CD4-positive, CD25-positive, alpha-beta regulatory T cell (primary cell): ENCODE results near the gene SUB1. TPM values are rescaled to one million over a fixed set of nuclear protein-coding genes. Genes with fewer than 3 reads are reported as not detected.
"Not testable (repeated sequence)": the region's sequence is repeated elsewhere in the genome, so short reads cannot be mapped to it uniquely, and the experiment has no call there.

ENCODE experiments used
- ATAC-seq, 2 donors: fragments of 150-1000 bp; cut with Tn5 transposase; one replicate each; pipeline ENCODE4 v1.10.0; 2021; ENCODE audit warnings: low read depth in 2 of 2, moderate number of reproducible peaks in 2 of 2, moderate library complexity in 1 of 2
- DNase-seq, 3 donors: peaks; one replicate each; pipeline versions ENCODE4 v3.0.0 to v3.0.0-alpha.2; 2012 to 2022; ENCODE audit warnings: mixed read lengths in 1 of 3
- H3K27ac ChIP-seq: one replicate; pipeline ENCODE4 v1.7.0; 2013; ENCODE audit warnings: mild to moderate bottlenecking, low read length; ENCODE audit not compliant: insufficient read depth, poor library complexity, severe bottlenecking
- H3K27me3 ChIP-seq: one replicate; pipeline ENCODE4 v1.7.0; 2013; ENCODE audit warnings: low read length; ENCODE audit not compliant: control insufficient read depth, insufficient read depth
- H3K36me3 ChIP-seq: one replicate; pipeline ENCODE4 v1.7.0; 2013; ENCODE audit warnings: mild to moderate bottlenecking, low read length, moderate library complexity; ENCODE audit not compliant: control insufficient read depth, insufficient read depth
- H3K4me1 ChIP-seq: 2 replicates; pipeline ENCODE4 v1.7.0; 2013; ENCODE audit warnings: mild to moderate bottlenecking, low read length; ENCODE audit not compliant: insufficient read depth, control insufficient read depth, poor library complexity, severe bottlenecking
- H3K4me3 ChIP-seq: one replicate; pipeline ENCODE4 v1.7.0; 2013; ENCODE audit warnings: low read depth, mild to moderate bottlenecking, low read length, moderate library complexity
- H3K9me3 ChIP-seq, 2 experiments: 1 replicate in 1 of 2; 2 replicates in 1 of 2; pipeline ENCODE4 v1.7.0; 2013; ENCODE audit warnings: low read length in 2 of 2, mild to moderate bottlenecking in 1 of 2, moderate library complexity in 1 of 2; ENCODE audit not compliant: control insufficient read depth in 2 of 2
- H3K27ac Mint-ChIP-seq, 3 donors: one replicate each; pipeline ENCODE4 v1.8.0; 2020 to 2022; ENCODE audit warnings: mild to moderate bottlenecking in 3 of 3, mixed read lengths in 3 of 3, moderate library complexity in 2 of 3
- H3K27me3 Mint-ChIP-seq: one replicate; pipeline ENCODE4 v1.8.0; 2022; ENCODE audit warnings: mild to moderate bottlenecking, mixed read lengths
- H3K36me3 Mint-ChIP-seq: one replicate; pipeline ENCODE4 v1.8.0; 2020; ENCODE audit warnings: mixed read lengths
- H3K4me1 Mint-ChIP-seq, 4 donors: one replicate each; pipeline ENCODE4 v1.8.0; 2020 to 2022; ENCODE audit warnings: mixed read lengths in 4 of 4, mild to moderate bottlenecking in 1 of 4
- H3K4me3 Mint-ChIP-seq, 4 donors: one replicate each; pipeline ENCODE4 v1.8.0; 2020 to 2022; ENCODE audit warnings: mild to moderate bottlenecking in 4 of 4, mixed read lengths in 4 of 4, moderate library complexity in 3 of 4
- H3K9me3 Mint-ChIP-seq, 7 donors: one replicate each; pipeline ENCODE4 v1.8.0; 2020 to 2022; ENCODE audit warnings: mixed read lengths in 7 of 7, mild to moderate bottlenecking in 3 of 7, moderate library complexity in 2 of 7
- polyA plus RNA-seq, 4 donors: library from polyadenylated mRNA; unstranded; fragments of 300-500 nt; fragmentation: Illumina TruSeq; gene quantifications; one replicate each; pipeline ENCODE4 v1.2.3, GENCODE V29; 2021
- total RNA-seq: library from RNA; stranded (reverse); gene quantifications from one replicate; pipeline ENCODE4 v1.2.3, GENCODE V29; 2022

The SUB1 gene
- total and polyA plus RNA-seq, 5 donors from 2014 or later = 379 to 848 (median 595) TPM

DNA sequence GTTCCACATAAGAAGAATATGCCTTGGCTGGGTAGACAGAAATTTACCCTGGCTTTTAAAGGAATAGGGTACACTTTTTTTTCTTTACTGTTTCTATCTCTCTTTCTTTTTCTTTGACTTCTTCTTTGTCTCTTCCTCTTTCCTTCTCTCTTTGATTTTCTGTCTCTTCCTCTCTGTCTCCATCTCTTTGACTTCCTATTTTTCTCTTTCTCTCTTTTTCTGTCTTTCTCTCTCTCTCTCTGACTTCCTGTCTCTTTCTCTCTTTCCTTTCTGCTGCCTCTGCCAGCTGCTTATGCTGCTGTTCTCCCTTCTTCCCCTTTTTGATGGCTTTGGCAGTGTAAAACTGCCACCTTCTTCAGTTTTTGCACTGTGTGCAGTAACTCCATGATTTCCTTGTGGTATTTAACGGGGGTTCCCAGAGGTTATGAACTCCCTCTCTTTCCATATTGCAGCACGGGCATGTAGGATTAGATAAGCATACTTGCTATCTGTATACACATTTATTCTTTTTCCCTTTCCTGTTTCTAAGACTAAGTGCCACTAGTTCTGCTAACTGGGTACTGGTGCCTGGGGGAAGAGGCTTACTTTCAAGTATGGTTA lies 31.1 kb upstream of the SUB1 start:
- not testable (repeated sequence) for H3K36me3 ChIP-seq, H3K27me3 Mint-ChIP-seq, H3K27ac ChIP-seq, H3K4me1 ChIP-seq, H3K4me3 Mint-ChIP-seq, ATAC-seq, H3K9me3 ChIP-seq, H3K4me3 ChIP-seq, H3K36me3 Mint-ChIP-seq, H3K27me3 ChIP-seq, DNase-seq, H3K9me3 Mint-ChIP-seq
- Mint-ChIP-seq H3K27ac (peak overlapping the region in 2 of 3 donors; percentile 73 to 90), H3K4me1 (peaks cover 0 to 17% (median 13%) of the 10 kb centered on the region in 4 donors)

DNA sequence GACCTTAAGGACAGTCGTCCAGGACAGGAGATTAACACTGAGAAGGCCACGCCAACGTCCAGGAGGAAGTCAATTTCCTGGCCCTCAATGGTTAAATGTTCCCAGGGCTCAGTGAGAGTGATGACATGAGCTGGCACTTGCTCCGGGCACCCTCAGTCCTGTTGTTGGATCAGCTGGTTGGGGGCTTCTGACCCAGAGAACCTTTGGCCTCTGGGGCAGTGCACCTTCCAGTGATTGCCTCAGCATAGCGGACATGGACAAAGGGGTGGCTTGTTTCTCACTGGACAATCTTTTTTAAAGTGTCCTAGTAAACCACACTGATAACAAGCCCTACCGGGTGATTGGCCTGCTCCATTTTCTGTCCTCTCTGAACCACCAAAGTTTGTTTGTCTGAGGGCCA lies 28.8 kb upstream of the SUB1 start:
- not testable (repeated sequence) for H3K4me3 ChIP-seq, H3K27ac ChIP-seq, H3K4me1 ChIP-seq, H3K9me3 ChIP-seq, H3K4me3 Mint-ChIP-seq, H3K9me3 Mint-ChIP-seq, ATAC-seq, DNase-seq, H3K27ac Mint-ChIP-seq, H3K27me3 Mint-ChIP-seq, H3K27me3 ChIP-seq, H3K36me3 ChIP-seq
- peaks cover 11% of the 10 kb centered on the region for H3K36me3 Mint-ChIP-seq
- H3K4me1 Mint-ChIP-seq = peaks cover 0 to 28% (median 17%) of the 10 kb centered on the region in 4 donors

DNA sequence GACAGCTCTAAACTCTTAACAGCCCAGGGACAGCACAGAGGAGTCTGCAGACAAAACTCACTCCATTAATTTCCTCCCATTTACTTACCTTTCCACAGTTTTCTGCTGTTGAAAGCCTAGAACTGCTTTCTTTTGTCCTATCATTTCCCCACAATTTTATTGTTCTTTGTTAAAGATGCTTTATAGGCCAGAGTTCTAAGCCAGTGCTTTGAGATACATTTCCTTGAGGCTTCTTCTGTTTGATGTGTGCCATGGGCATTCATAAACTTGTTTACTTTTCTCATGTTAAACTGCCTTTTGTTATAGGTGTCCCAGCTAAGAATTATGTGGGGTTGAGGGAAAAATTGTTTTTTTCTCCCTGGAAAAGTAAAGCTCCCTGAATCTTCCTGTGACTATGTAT lies 25.9 kb upstream of the SUB1 start:
- H3K9me3 Mint-ChIP-seq = peaks cover 0 to under 1% (median 0%) of the 10 kb centered on the region in 7 donors

DNA sequence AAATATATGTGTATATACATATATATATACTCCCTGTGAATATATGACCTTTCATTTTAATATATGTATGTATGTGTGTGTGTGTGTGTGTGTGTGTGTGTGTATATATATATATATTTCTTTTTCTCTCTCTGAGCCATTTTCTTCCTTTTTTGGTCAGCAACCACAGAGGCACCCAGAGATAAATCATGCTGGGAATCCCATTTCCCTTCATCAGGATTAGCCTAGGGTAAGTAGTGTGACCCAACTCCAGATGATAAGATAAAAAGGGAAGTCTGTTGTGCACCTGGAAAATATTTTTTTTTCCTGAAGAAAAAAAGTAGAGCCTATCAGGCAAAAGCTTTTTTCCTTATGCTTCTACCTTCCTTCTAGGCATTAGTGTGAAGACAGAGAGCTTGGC lies 25.4 kb upstream of the SUB1 start:
- Histone ChIP-seq H3K4me1 (no peaks in the 10 kb centered on the region), H3K4me3 (no peak overlapping the region), H3K36me3 (no peaks in the 10 kb centered on the region), H3K9me3 (no peaks in the 10 kb centered on the region), H3K27ac (no peak overlapping the region), H3K27me3 (no peaks in the 10 kb centered on the region)
- H3K36me3 Mint-ChIP-seq = peaks cover 11% of the 10 kb centered on the region
- no peak for DNase-seq
- H3K27me3 Mint-ChIP-seq = no peaks in the 10 kb centered on the region
- peaks cover 5 to 14% (median 11%) of the 10 kb centered on the region in 4 donors for H3K4me1 Mint-ChIP-seq
- no peaks in the 10 kb centered on the region for H3K9me3 Mint-ChIP-seq
- no peak overlapping the region for H3K27ac Mint-ChIP-seq
- no peak for ATAC-seq
- no peak overlapping the region for H3K4me3 Mint-ChIP-seq

More for the DNA sequence above, 25.9 kb upstream of the SUB1 start:
- Histone ChIP-seq H3K9me3 (no peaks in the 10 kb centered on the region), H3K36me3 (no peaks in the 10 kb centered on the region), H3K27me3 (no peaks in the 10 kb centered on the region), H3K27ac (no peak overlapping the region), H3K4me1 (no peaks in the 10 kb centered on the region), H3K4me3 (no peak overlapping the region)
- Mint-ChIP-seq H3K4me3 (no peak overlapping the region), H3K4me1 (peaks cover 5 to 17% (median 9%) of the 10 kb centered on the region in 4 donors), H3K36me3 (peaks cover 11% of the 10 kb centered on the region), H3K27ac (peak overlapping the region in 1 of 3 donors; percentile 11), H3K27me3 (no peaks in the 10 kb centered on the region)
- ATAC-seq = no peak
- DNase-seq = no peak

DNA sequence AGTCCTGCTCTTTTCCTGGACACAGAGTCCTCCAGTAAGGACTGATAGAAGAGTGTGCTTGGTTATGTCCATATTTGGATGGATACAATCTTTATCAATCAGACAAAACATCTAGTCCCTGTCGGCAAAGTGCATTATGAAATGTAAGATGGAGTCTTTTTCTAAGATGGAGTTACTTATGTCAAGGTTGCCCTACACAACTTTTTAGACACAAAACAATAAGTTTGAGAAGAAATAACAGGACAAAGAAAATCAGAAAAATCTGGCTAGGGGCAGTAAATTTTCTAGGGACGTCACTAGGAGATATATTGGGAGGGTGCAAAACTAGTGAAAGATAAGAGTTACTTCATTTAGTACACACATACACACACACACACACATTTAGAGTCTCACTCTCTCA lies 23.3 kb upstream of the SUB1 start:
- DNase-seq = no peak
- Histone ChIP-seq H3K4me3 (no peak overlapping the region), H3K36me3 (no peaks in the 10 kb centered on the region), H3K9me3 (no peaks in the 10 kb centered on the region), H3K27ac (no peak overlapping the region), H3K4me1 (no peaks in the 10 kb centered on the region), H3K27me3 (no peaks in the 10 kb centered on the region)
- Mint-ChIP-seq H3K27me3 (no peaks in the 10 kb centered on the region), H3K9me3 (no peaks in the 10 kb centered on the region), H3K36me3 (peaks cover 23% of the 10 kb centered on the region), H3K4me3 (no peak overlapping the region), H3K4me1 (peaks cover 5 to 15% (median 12%) of the 10 kb centered on the region in 4 donors), H3K27ac (no peak overlapping the region)
- ATAC-seq = no peak

DNA sequence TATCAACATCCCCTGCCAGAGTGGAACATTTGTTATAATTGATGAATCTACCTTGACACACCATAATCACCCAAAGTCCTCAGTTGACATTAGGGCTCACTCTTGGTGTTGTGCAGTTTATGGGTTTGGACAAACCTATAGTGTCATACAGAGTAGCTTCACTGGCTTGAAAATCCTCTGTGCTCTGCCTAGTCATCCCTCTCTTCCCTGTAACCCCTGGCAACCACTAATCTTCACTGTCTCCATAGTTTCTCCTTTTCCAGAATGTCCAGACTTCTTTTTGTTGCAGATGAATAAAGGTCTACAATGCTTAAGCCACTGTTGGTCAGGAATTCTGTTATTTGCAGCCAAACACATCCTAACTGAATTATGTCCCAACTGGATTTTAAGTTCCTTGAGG lies 22.5 kb upstream of the SUB1 start:
- H3K4me3 ChIP-seq = no peak overlapping the region
- H3K9me3 ChIP-seq = no peaks in the 10 kb centered on the region
- H3K4me3 Mint-ChIP-seq = no peak overlapping the region
- H3K4me1 ChIP-seq = no peaks in the 10 kb centered on the region
- DNase-seq = no peak
- no peaks in the 10 kb centered on the region for H3K27me3 Mint-ChIP-seq
- no peaks in the 10 kb centered on the region for H3K36me3 ChIP-seq
- no peak overlapping the region for H3K27ac Mint-ChIP-seq
- peaks cover 5 to 15% (median 12%) of the 10 kb centered on the region in 4 donors for H3K4me1 Mint-ChIP-seq
- no peak overlapping the region for H3K27ac ChIP-seq
- ATAC-seq = no peak
- H3K9me3 Mint-ChIP-seq = no peaks in the 10 kb centered on the region
- no peaks in the 10 kb centered on the region for H3K27me3 ChIP-seq
- peaks cover 25% of the 10 kb centered on the region for H3K36me3 Mint-ChIP-seq

DNA sequence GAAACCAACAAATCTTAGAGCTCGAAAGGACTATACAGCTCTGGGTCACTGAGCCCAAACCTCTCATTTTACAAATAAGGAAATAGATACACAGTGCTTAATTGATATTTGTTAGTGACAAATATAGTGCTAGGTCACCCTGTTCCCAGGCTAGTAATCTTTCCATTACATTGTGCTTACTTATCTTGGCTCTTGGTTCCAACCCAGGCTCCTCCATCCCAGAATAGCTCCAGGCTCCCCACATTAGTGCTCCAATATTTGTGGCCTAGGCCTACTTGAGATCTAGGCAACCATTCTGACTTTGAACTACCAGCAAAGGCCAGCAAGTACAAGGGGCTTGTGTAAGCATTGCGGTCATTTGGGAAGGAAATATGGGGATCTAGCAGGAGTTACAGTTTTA lies 21.7 kb upstream of the SUB1 start:
- Histone ChIP-seq H3K9me3 (no peaks in the 10 kb centered on the region), H3K27me3 (no peaks in the 10 kb centered on the region), H3K36me3 (no peaks in the 10 kb centered on the region), H3K4me1 (no peaks in the 10 kb centered on the region), H3K4me3 (no peak overlapping the region), H3K27ac (no peak overlapping the region)
- peaks cover 5 to 16% (median 12%) of the 10 kb centered on the region in 4 donors for H3K4me1 Mint-ChIP-seq
- H3K4me3 Mint-ChIP-seq = no peak overlapping the region
- H3K9me3 Mint-ChIP-seq = no peaks in the 10 kb centered on the region
- H3K36me3 Mint-ChIP-seq = peaks cover 25% of the 10 kb centered on the region
- peak overlapping the region in 2 of 3 donors; percentile 39 for H3K27ac Mint-ChIP-seq
- no peak for DNase-seq
- no peaks in the 10 kb centered on the region for H3K27me3 Mint-ChIP-seq
- ATAC-seq = no peak

DNA sequence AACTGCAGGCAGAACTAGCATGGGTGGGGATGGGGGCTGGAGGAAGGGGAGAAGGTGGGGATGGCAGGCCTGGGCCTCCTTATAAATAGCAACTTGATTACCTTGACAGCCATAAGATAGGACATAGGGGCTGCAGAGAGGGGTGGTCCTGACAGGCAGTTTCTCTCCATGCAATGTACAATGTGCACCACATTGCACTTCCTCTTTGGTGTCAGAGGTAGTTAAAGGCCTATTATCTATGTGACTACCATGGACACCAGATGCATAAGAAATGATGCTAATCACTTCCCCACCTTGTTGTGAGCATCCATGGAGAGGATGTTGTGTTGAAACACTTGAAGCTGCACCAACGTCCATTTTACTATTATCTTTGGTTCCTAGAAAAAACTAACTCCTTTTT lies 20.2 kb upstream of the SUB1 start:
- Mint-ChIP-seq H3K27ac (peak overlapping the region in 1 of 3 donors; percentile 15), H3K4me1 (peaks cover 6 to 18% (median 10%) of the 10 kb centered on the region in 4 donors), H3K9me3 (no peaks in the 10 kb centered on the region), H3K36me3 (peaks cover 27% of the 10 kb centered on the region), H3K4me3 (no peak overlapping the region), H3K27me3 (no peaks in the 10 kb centered on the region)
- Histone ChIP-seq H3K4me3 (no peak overlapping the region), H3K36me3 (no peaks in the 10 kb centered on the region), H3K27ac (no peak overlapping the region), H3K9me3 (no peaks in the 10 kb centered on the region), H3K4me1 (no peaks in the 10 kb centered on the region), H3K27me3 (no peaks in the 10 kb centered on the region)
- ATAC-seq = no peak
- no peak for DNase-seq
